Aorta (tissue), 5 donors: ENCODE data around the gene NTRK3. TPM values are rescaled to one million over a fixed set of nuclear protein-coding genes. Genes with fewer than 3 reads are reported as not detected.

Experiments
- ATAC-seq: fragments of 200-7000 bp; cut with Tn5 transposase; one replicate; pipeline ENCODE4 v1.9.1; 2022; ENCODE audit warnings: moderate library complexity; ENCODE audit not compliant: low FRiP score
- DNase-seq, 2 donors: peaks; one replicate each; pipeline ENCODE4 v3.0.0-alpha.2; 2020
- H3K27ac ChIP-seq, 2 donors: one replicate each; pipeline ENCODE4 v1.5.1; 2013; ENCODE audit warnings: low read length in 2 of 2, mild to moderate bottlenecking in 2 of 2, moderate library complexity in 2 of 2, control low read depth in 1 of 2, inconsistent platforms in 1 of 2, low read depth in 1 of 2
- H3K27me3 ChIP-seq, 2 donors: one replicate each; pipeline ENCODE4 v1.6.1; 2013; ENCODE audit warnings: control low read depth in 1 of 2, low read length in 1 of 2, mild to moderate bottlenecking in 1 of 2, moderate library complexity in 1 of 2; ENCODE audit not compliant: insufficient read depth in 2 of 2, control insufficient read depth in 1 of 2
- H3K36me3 ChIP-seq, 2 donors: one replicate each; pipeline ENCODE4 v1.6.1; 2013; ENCODE audit warnings: control low read depth in 1 of 2, low read length in 1 of 2, mild to moderate bottlenecking in 1 of 2; ENCODE audit not compliant: insufficient read depth in 2 of 2, control insufficient read depth in 1 of 2
- H3K4me1 ChIP-seq, 2 donors: one replicate each; pipeline ENCODE4 v1.6.1; 2013; ENCODE audit warnings: low read length in 2 of 2, control low read depth in 1 of 2, mild to moderate bottlenecking in 1 of 2, moderate library complexity in 1 of 2; ENCODE audit not compliant: insufficient read depth in 2 of 2, control insufficient read depth in 1 of 2
- H3K4me3 ChIP-seq, 2 donors: one replicate each; pipeline ENCODE4 v1.5.1; 2013; ENCODE audit warnings: low read length in 2 of 2, control low read depth in 1 of 2, mild to moderate bottlenecking in 1 of 2
- H3K9me3 ChIP-seq: one replicate; pipeline ENCODE4 v1.6.1; 2013; ENCODE audit warnings: mild to moderate bottlenecking, low read length; ENCODE audit not compliant: control insufficient read depth
- WGBS, 2 donors: extraction: QIAGEN DNeasy Blood & Tissue Kit; methylation state at CpG; one replicate each; pipeline ENCODE4 v1.1.7; 2013; 5-methylcytosine and 5-hydroxymethylcytosine counted together
- intact Hi-C, 2 donors: fragments of 100-400 bp; cut with DNase I; formaldehyde crosslinking; loops; one replicate each; pipeline versions ENCODE4 v1.14.2 to v1.15.0; 2022
- polyA plus RNA-seq, 2 donors: library from polyadenylated mRNA; stranded (reverse); fragments of 200-250 nt; gene quantifications; one replicate each; pipeline ENCODE4 v1.2.3, GENCODE V29; 2013
- total RNA-seq, 2 donors: library from RNA; stranded (reverse); fragmentation: NEBNext Ultra II Directional; extraction: Animal tissue kit (Norgen Biotek cat#: 25700); gene quantifications; one replicate each; pipeline ENCODE4 v1.2.1, GENCODE V29; 2021
- donor health status: healthy with polysubstance abuse.
- donor health status: Bipolar disorder and iron deficiency.
- donor health status: DM: no; HTN: no; CAD: no.
- donor health status: DM: no; HTN: no; CAD: no.
- donor health status: DM: yes; HTN: yes; CAD: no.

Gene NTRK3
- total and polyA plus RNA-seq, 4 donors = 8.9 to 84.0 (median 79.6) TPM

DNA sequence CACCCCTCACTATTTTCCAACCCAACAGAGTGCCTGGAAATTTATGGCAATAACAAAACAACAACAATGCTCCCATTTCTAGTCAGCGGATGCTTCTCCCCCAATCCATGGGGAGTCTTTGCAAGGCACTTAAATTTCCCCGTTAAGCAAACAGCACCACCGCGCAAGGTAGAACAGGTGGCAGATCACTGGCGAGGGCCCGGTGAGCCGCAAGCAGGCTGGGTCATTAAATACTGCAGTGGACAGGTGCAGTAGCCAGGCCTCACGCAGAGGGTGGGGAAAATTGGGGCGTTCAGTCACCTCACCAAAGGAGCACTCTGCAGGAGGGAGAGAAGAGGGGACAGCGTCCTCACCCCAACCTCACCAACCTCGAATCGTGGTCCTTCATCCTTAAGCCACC lies 147.5 kb downstream of the NTRK3 start:
- no peak overlapping the region for H3K4me3 ChIP-seq
- 87 to 91% methylated on average over 12 of the region's 12 CpGs for WGBS, 2 donors
- H3K27ac ChIP-seq = no peak overlapping the region
- no peaks in the 10 kb centered on the region for H3K9me3 ChIP-seq
- no peaks in the 10 kb centered on the region for H3K27me3 ChIP-seq
- peaks cover 0 to 3% of the 10 kb centered on the region in 2 donors for H3K4me1 ChIP-seq
- DNase-seq = no peak
- ATAC-seq = no peak
- intact Hi-C loops = no loop called here
- no peaks in the 10 kb centered on the region for H3K36me3 ChIP-seq

DNA sequence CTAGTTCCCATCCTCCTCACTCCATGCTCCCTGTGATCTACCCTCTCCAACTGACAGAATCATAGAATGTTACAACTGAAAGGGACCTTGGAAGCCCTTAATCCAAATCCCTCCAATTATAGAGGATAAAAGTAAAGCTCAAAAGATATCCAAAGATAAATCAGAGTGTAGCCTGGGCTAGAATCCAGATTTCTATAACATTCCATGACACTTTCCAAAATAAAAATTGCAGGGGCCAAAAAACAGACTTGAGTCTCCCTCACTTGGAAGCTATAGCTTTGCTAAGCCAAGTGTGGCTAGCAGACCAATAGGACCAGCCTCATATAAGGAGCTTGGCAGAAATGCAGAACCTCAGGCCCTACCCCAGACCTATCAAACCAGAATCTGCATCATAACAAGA lies 148.1 kb downstream of the NTRK3 start:
- no peaks in the 10 kb centered on the region for H3K9me3 ChIP-seq
- peaks cover 0 to 3% of the 10 kb centered on the region in 2 donors for H3K4me1 ChIP-seq
- DNase-seq (no peak), ATAC-seq (no peak)
- no peak overlapping the region for H3K4me3 ChIP-seq
- intact Hi-C loops = no loop called here
- no peak overlapping the region for H3K27ac ChIP-seq
- no peaks in the 10 kb centered on the region for H3K36me3 ChIP-seq
- H3K27me3 ChIP-seq = no peaks in the 10 kb centered on the region

DNA sequence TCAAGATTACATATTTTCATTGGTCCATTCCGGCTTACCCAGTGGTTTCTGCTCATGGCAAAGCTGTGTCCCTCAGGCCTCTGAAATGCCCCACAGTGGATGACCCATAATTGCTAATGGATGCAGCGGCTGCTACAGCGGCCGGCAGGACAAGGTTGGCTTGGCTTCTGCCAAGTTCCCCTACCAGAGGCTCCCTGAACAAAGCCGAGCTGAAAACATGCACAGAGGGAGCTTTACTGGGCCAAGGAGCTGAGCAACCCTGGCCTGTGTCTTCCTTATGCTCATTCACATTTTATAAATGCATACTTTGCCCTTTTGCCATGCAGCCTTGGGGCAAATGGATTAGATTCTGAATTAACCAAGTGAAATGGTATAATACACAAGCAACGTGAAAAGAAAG lies 150.5 kb downstream of the NTRK3 start:
- intact Hi-C loops = no loop called here
- peaks cover 0 to 3% of the 10 kb centered on the region in 2 donors for H3K4me1 ChIP-seq
- no peak overlapping the region for H3K27ac ChIP-seq
- H3K36me3 ChIP-seq = no peaks in the 10 kb centered on the region
- ATAC-seq = no peak
- WGBS, 2 donors = 90 to 91% methylated on average over 6 of the region's 6 CpGs
- H3K4me3 ChIP-seq = no peak overlapping the region
- no peaks in the 10 kb centered on the region for H3K9me3 ChIP-seq
- DNase-seq = no peak
- no peaks in the 10 kb centered on the region for H3K27me3 ChIP-seq

DNA sequence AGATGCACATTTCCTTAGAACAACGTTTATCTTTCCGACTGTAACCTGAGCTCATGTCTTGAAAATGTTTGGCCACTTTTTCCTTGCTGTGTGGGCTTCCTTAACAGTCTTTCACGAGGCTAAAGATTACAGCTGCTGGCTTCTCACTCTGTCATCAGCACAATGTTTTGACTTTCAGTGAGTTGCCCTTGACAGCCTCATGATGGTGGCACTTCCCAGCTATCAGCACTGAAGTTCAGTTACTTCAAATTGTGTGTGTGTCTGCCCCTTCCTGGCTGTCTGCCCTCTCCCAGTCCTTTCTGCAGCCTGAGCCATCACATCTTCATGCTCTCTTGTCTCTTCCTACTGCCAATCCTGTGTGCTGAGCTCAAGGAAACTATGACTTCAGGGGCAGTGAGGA lies 152.2 kb downstream of the NTRK3 start:
- H3K27me3 ChIP-seq = no peaks in the 10 kb centered on the region
- WGBS, 2 donors = 42 to 43% methylated on average over 3 of the region's 3 CpGs
- peaks cover 0 to 3% of the 10 kb centered on the region in 2 donors for H3K4me1 ChIP-seq
- DNase-seq (no peak), ATAC-seq (no peak)
- H3K36me3 ChIP-seq = no peaks in the 10 kb centered on the region
- H3K4me3 ChIP-seq = no peak overlapping the region
- no peaks in the 10 kb centered on the region for H3K9me3 ChIP-seq
- intact Hi-C loops = no loop called here
- no peak overlapping the region for H3K27ac ChIP-seq

DNA sequence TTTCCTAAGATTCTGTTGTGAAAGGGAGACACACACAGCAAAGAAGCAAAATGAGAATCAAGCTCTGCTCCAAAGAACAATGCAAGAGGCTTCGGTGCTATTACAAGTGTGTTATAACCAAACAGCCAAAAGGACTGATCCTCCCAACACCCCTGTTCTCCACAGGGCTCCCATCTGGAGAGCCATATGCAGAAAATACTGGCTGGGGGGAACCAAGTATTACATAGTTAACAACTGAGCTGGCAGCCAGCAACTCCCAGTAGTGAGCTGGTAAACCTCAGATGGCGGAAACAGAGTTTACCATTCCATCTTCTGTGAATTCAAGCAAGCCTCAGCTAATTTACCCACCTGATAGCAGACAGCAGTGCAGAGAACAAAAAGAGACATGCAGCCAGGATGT lies 156.4 kb downstream of the NTRK3 start:
- DNase-seq (no peak), ATAC-seq (no peak)
- Histone ChIP-seq H3K4me3 (no peak overlapping the region), H3K9me3 (no peaks in the 10 kb centered on the region), H3K4me1 (peaks cover 0 to 3% of the 10 kb centered on the region in 2 donors), H3K27ac (no peak overlapping the region), H3K36me3 (no peaks in the 10 kb centered on the region), H3K27me3 (no peaks in the 10 kb centered on the region)
- intact Hi-C loops = no loop called here
- WGBS, 2 donors = 90 to 94% methylated on average over 2 of the region's 2 CpGs

DNA sequence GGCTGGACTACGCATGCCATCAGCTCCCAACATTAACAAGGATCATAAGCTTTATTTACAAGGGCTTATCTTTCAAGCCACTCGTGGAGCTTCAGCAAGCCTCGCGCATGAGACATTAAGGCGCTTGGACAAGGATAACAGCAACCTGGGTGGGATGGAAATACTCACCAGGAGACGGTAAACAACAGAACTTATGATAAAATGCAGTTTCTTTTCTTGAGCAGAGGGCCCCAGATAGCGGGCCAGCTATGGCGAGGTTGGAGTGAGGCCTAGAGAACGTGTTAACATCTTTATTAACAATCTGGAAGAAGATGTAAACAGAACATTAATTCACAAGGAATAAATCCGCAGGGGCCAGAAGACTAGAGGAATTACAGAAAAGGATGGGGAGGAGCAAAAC lies 158.2 kb downstream of the NTRK3 start:
- H3K36me3 ChIP-seq = no peaks in the 10 kb centered on the region
- WGBS, 2 donors = 81 to 89% methylated on average over 10 of the region's 10 CpGs
- no peaks in the 10 kb centered on the region for H3K9me3 ChIP-seq
- no peaks in the 10 kb centered on the region for H3K27me3 ChIP-seq
- ATAC-seq (no peak), DNase-seq (no peak)
- intact Hi-C loops = no loop called here
- H3K4me3 ChIP-seq = no peak overlapping the region
- H3K27ac ChIP-seq = no peak overlapping the region
- no peaks in the 10 kb centered on the region for H3K4me1 ChIP-seq

DNA sequence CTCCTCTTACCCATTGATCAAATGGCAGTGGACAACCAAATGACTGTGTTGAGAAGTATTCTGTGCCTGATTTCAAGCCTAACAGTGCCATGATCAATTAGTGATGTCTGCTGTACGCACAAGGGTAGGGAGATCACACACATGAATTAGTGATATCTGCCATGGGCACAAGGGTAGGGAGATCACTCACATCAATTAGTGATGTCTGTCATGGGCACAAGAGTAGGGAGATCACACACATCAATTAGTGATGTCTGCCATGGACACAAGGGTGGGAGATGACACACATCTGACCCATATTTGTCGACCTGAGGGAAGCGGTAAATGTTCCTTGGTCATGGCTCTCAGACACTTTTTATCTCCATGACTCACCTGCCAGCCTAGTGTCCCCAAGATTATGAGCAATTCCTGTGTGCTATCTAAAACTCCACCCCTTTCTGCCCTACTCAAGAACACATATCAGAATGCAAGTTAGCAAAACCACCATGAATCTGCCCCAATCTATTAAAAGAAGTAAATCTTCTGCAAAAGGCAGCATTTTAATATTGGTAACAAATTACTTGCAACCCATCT lies 165.0 kb downstream of the NTRK3 start:
- ATAC-seq (no peak), DNase-seq (no peak)
- Histone ChIP-seq H3K27me3 (no peaks in the 10 kb centered on the region), H3K27ac (no peak overlapping the region), H3K4me3 (no peak overlapping the region), H3K9me3 (no peaks in the 10 kb centered on the region), H3K4me1 (peaks cover 2 to 7% of the 10 kb centered on the region in 2 donors), H3K36me3 (peaks cover 0 to 2% of the 10 kb centered on the region in 2 donors)
- 97 to 98% methylated on average over 3 of the region's 3 CpGs for WGBS, 2 donors
- intact Hi-C loops = no loop called here

DNA sequence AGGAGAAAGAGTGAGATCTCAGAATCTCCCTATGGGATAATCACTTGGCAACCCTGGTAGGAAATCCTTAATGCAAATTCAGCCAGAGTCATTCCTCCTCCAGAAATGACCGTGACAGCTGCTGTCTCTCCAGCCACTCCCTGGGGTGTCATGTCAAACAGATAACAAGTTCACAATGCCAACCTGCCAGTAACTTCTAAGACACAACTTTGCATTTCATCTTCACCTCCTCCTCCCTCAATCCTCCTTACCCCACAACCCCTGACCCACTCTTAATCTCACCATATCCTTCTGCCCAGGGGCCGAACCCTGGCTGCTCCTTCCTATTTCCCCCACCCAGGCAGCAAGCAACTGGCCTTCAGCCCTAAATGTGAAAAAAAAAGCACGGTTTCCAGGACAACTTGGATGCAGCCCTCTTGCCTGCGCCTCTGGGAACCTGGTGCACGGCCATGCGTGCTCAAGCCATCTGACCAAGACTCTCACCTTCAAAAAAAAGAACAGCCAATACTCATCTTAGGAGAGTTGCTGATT lies 166.0 kb downstream of the NTRK3 start:
- intact Hi-C loops = no loop called here
- DNase-seq (no peak), ATAC-seq (no peak)
- H3K9me3 ChIP-seq = no peaks in the 10 kb centered on the region
- H3K27ac ChIP-seq = peak overlapping the region in 1 of 2 donors; percentile 0
- H3K36me3 ChIP-seq = peaks cover 0 to 2% of the 10 kb centered on the region in 2 donors
- H3K4me1 ChIP-seq = peaks cover 4 to 7% of the 10 kb centered on the region in 2 donors
- H3K4me3 ChIP-seq = no peak overlapping the region
- whole genome bisulfite sequencing, 2 donors = 8% methylated on average over 6 of the region's 6 CpGs
- no peaks in the 10 kb centered on the region for H3K27me3 ChIP-seq

DNA sequence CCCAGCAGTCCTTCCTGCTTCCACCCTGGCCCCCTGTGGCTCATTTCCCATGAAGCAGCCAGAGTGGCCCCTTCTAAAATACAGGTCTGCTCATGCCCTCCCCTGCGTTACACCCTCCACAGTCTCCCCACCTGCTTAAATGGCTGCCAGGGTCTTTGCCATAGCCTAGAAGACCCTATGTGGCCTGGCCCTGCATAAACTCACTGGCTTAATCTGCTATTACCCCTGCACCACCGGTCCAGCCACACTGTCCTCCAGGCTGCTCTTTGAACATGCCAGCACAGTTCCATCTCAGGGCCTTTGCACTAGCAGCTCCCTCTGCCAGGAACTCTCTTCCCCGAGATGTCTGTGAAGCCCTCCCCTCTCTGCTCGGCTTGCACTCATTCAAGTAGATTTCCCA lies 166.8 kb downstream of the NTRK3 start:
- whole genome bisulfite sequencing, 2 donors = 59 to 69% methylated on average over 4 of the region's 4 CpGs

More for the DNA sequence above, 166.8 kb downstream of the NTRK3 start:
- H3K27ac ChIP-seq = peak overlapping the region in 1 of 2 donors; percentile 21
- DNase-seq = no peak
- intact Hi-C loops = no loop called here
- H3K4me1 ChIP-seq = peaks cover 5 to 7% of the 10 kb centered on the region in 2 donors
- ATAC-seq = no peak
- peaks cover 0 to 2% of the 10 kb centered on the region in 2 donors for H3K36me3 ChIP-seq
- no peaks in the 10 kb centered on the region for H3K9me3 ChIP-seq
- no peak overlapping the region for H3K4me3 ChIP-seq
- H3K27me3 ChIP-seq = no peaks in the 10 kb centered on the region
